Endometrium (tissue), 2 donors: ENCODE data around the gene WASL.
A peak's percentile ranks its signal among the peaks of the same experiment; 100 is the strongest.
"Not testable (repeated sequence)": the region's sequence is repeated elsewhere in the genome, so short reads cannot be mapped to it uniquely, and the experiment has no call there.

Experiments
- FAIRE-seq: peaks from 2 replicates; lab custom pipeline; 2012; peaks lifted over from hg19 to GRCh38; lab: Jason Lieb, UNC
- donor health status: control.
- donor health status: control.

The WASL gene

GRCh38 chr7:123732413-123733091, 16.3 kb downstream of the WASL start:
- FAIRE-seq: no peak

GRCh38 chr7:123729218-123729578, 19.6 kb downstream of the WASL start:
- FAIRE-seq: no peak

- FAIRE-seq: no peak
Measured at GRCh38 chr7:123727071-123727837, 21.5 kb downstream of the WASL start.

GRCh38 chr7:123725586-123726171, 23.1 kb downstream of the WASL start:
- FAIRE-seq: no peak

GRCh38 chr7:123724817-123725253, 24.0 kb downstream of the WASL start:
- no peak for FAIRE-seq

- FAIRE-seq: no peak
Measured at GRCh38 chr7:123723913-123724312, 24.9 kb downstream of the WASL start.

GRCh38 chr7:123720527-123720926, 28.3 kb downstream of the WASL start:
- not testable (repeated sequence) for FAIRE-seq

GRCh38 chr7:123719197-123719721, 29.5 kb downstream of the WASL start:
- no peak for FAIRE-seq

- no peak for FAIRE-seq
Measured at GRCh38 chr7:123718773-123719172, 30.0 kb downstream of the WASL start.

GRCh38 chr7:123717689-123718088, 31.1 kb downstream of the WASL start:
- FAIRE-seq: no peak

- FAIRE-seq: no peak
Measured at GRCh38 chr7:123716877-123717276, 31.9 kb downstream of the WASL start.

- no peak for FAIRE-seq
Measured at GRCh38 chr7:123715799-123716198, 33.0 kb downstream of the WASL start.

- FAIRE-seq: no peak
Measured at GRCh38 chr7:123715198-123715597, 33.6 kb downstream of the WASL start.

GRCh38 chr7:123714296-123715080, 34.3 kb downstream of the WASL start:
- FAIRE-seq: no peak

GRCh38 chr7:123712619-123713018, 36.2 kb downstream of the WASL start:
- FAIRE-seq: no peak

- no peak for FAIRE-seq
Measured at GRCh38 chr7:123711832-123712293, 36.9 kb downstream of the WASL start.

GRCh38 chr7:123710683-123711082, 38.1 kb downstream of the WASL start:
- no peak for FAIRE-seq

GRCh38 chr7:123709525-123709924, 39.3 kb downstream of the WASL start:
- no peak for FAIRE-seq

- no peak for FAIRE-seq
Measured at GRCh38 chr7:123705211-123705901, 43.4 kb downstream of the WASL start.

- FAIRE-seq: peak; percentile 82
Measured at GRCh38 chr7:123695944-123696677, 52.7 kb downstream of the WASL start.

- FAIRE-seq: no peak
Measured at GRCh38 chr7:123692471-123692877, 56.3 kb downstream of the WASL start.
